ENCODE data around the gene TSC22D4. TPM values are rescaled to one million over a fixed set of nuclear protein-coding genes. Genes with fewer than 3 reads are reported as not detected.

TSC22D4 gene
- total and polyA plus RNA-seq, 9 of the 15 experiments (the other 6 are each of a cell fraction or from before 2014, with no cell fraction given), result 0.37 to 107 (median 28.7) TPM

DNA sequence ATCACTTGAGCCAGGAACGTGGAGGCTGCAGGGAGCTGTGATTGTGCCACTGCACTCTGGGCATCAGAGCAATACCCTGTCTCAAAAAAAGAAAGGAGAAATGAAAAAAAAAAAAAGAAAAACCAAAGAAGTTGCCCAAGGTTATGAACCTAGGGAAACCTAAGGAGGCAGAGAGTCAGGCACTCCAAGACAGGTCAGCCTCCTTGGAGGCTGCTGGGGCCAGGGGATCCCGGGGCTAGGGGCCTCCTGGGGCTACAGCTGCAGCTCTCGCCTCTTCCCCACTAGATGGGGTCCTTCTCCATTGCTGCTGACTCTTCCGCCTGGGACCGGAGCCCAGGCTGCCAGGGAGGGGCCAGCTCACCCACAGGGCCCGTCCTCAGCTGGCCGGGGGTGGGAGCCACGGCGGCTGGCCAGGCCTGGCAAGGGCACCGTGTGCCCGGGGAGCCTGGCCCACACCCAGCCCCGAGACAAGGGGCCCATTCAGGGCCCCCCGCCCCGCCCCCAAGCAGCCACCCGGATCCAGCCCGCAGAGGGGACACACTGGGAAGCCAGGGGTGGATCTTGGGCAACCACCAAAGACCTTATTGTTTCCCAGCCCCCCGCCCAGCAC lies 13.2 kb downstream of the TSC22D4 start (continued):
- TF ChIP-seq, protein P1, sequence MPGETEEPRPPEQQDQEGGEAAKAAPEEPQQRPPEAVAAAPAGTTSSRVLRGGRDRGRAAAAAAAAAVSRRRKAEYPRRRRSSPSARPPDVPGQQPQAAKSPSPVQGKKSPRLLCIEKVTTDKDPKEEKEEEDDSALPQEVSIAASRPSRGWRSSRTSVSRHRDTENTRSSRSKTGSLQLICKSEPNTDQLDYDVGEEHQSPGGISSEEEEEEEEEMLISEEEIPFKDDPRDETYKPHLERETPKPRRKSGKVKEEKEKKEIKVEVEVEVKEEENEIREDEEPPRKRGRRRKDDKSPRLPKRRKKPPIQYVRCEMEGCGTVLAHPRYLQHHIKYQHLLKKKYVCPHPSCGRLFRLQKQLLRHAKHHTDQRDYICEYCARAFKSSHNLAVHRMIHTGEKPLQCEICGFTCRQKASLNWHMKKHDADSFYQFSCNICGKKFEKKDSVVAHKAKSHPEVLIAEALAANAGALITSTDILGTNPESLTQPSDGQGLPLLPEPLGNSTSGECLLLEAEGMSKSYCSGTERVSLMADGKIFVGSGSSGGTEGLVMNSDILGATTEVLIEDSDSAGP (CRISPR knock-in tag; IDR thresholded peaks at IDR 0.05), result no peak
- TF ChIP-seq LEF1 (IDR thresholded peaks at IDR 0.05) (no peak), ZBTB7A (IDR thresholded peaks at IDR 0.05; ENCODE audit: borderline replicate concordance, control insufficient read depth, low read depth, low read length) (peak; percentile 87), KLF16 (IDR thresholded peaks at IDR 0.05) (peak; percentile 31; the same call in 1 of the 2 replicates), ZNF717 (CRISPR knock-in tag; IDR thresholded peaks at IDR 0.05) (no peak)
- TF ChIP-seq, protein P2, sequence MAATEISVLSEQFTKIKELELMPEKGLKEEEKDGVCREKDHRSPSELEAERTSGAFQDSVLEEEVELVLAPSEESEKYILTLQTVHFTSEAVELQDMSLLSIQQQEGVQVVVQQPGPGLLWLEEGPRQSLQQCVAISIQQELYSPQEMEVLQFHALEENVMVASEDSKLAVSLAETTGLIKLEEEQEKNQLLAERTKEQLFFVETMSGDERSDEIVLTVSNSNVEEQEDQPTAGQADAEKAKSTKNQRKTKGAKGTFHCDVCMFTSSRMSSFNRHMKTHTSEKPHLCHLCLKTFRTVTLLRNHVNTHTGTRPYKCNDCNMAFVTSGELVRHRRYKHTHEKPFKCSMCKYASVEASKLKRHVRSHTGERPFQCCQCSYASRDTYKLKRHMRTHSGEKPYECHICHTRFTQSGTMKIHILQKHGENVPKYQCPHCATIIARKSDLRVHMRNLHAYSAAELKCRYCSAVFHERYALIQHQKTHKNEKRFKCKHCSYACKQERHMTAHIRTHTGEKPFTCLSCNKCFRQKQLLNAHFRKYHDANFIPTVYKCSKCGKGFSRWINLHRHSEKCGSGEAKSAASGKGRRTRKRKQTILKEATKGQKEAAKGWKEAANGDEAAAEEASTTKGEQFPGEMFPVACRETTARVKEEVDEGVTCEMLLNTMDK (IDR thresholded peaks at IDR 0.05; ENCODE audit: borderline replicate concordance, insufficient read depth, low read depth, low read length, poor library complexity, severe bottlenecking), result peak; percentile 85

Measured in K562 (cell line).